GM21515 (cell line): ENCODE results near the gene CHMP3.
"Not testable (repeated sequence)": the region's sequence is repeated elsewhere in the genome, so short reads cannot be mapped to it uniquely, and the experiment has no call there.

Experiments used
- ATAC-seq: cut with Tn5 transposase; IDR thresholded peaks from one replicate; pipeline ENCODE4 v1.9.1; 2021; ENCODE audit not compliant: unreplicated experiment

The CHMP3 gene

DNA sequence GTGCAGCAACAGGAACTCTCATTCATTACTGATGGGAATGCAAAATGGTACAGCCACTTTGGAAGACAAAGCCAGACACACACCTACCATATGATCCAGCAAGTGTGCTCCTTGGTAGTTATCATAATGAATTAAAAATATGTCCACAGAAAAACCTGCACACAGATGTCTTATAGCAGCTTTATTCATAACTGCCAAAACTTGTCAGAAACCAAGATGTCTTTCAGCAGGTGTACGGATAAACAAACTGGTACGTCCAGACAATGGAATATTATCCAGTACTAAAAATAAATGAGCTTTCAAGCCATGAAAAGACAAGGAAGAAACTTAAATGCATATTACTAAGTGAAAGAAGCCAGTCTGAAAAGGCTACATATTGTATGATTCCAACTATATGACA is 50.4 kb downstream of the CHMP3 start:
- ATAC-seq: no peak

DNA sequence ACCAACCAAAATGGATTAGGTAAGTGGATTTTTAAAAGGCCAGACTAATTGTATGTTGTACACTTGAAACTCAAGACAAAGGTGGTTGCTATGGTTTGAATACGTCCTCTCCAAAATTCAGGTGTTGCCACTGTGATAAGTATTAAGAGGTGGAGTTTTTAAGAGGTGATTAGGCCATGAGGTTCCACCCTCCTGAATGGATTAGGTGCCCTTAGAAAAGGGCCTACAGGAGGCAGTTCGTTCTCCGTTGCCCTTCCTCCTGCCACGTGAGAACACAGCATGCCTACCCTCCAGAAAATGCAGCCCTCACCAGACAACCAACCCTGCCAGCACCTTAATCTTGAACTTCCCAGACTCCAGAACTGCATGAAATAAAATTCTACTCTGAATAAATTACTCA is 51.2 kb downstream of the CHMP3 start:
- no peak for ATAC-seq

DNA sequence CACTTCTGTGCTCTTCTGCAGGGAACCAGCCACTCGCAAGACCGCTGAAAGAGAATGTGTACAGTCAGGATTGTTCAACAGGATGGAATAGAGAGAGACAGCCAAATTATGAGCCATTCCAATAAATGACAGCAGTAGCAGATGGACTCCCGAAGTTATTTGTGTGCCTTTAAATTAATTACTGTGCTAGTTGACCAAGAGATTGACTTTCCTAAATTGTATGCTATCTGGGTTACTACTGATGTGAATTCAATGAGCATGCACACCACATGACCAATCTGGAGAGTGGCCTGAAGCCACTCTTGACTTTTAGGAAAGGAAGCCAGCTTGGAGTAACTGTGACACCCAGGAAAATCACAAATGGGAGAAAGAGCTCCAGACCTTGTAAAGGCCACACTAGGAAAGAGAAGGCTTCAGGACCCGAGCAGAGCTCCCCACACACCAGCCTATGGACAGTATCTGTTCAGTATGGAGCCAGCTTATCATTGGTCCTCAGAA is 52.8 kb downstream of the CHMP3 start:
- no peak for ATAC-seq

GRCh38 chr2:86507600-86507999 is 55.6 kb downstream of the CHMP3 start:
- no peak for ATAC-seq

DNA sequence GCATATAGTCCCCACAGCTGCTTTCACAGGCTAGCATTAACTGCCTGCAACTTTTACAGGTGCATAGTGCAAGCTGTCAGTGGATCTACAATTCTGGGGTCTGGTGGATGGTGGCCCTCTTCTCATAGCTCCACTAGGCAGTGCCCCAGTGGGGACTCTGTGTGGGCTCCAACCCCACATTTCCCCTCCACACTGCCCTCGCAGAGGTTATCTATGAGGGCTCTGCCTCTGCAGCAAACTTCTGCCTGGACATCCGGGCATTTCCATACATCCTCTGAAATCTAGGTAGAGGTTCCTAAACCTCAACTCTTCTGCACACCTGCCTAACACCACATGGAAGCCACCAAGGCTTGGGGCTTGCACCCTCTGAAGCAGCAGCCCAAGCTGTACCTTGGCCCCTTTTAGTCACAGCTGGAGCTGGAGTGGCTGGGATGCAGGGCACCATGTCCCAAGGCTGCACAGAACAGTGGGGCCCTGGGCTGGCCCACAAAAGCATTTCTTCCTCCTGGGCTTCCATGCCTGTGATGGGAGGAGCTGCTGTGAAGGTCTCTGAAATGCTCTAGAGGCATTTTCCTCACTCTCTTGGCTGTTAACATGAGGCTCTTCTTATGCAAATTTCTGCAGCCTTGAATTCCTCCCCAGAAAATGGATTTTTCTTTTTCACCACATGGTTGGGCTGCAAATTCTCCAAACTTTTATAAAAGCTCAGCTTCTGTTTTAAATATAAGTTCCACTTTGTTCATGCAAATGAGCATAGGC is 62.7 kb downstream of the CHMP3 start:
- ATAC-seq: no peak

- no peak for ATAC-seq
Observed at GRCh38 chr2:86499326-86499725, 63.9 kb downstream of the CHMP3 start.

DNA sequence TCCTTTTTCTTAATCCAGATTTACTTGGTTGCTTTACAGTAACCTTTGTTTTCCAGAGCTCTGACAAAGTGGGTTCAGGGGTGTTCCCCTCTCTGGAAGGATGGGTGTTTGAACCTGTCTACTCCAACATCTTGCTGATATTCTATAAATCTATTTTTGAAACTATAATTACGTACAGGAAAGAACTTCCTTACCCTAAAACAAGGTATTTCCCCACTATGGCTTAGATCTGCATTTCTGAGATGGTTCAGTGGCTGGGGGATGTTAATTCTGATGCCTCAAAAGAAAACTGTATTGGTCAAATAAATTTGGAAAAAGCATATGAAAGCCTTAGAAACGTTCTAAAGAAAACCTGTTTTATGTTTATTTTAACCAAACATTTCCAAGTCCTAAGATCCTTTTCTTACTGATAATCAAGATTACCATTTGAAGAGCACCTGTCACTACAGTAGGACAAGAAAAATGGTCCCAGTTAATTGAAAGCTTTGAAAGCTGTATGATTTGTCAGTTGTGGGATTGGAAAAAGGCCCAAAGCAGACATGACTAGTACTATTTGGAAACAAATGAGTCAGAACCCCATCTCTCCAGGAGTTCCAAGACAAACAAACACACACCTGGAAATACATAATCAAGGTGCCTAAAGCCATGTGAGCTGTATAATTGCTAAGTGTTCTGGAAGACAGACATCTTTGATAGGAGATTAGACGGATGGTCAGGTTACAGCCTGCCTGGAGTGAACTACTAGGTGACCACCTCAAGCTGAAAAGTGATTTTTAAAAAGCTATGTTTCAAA is 64.6 kb downstream of the CHMP3 start:
- no peak for ATAC-seq

GRCh38 chr2:86496391-86496790 is 66.9 kb downstream of the CHMP3 start:
- ATAC-seq: not testable (repeated sequence)

GRCh38 chr2:86492048-86492453 is 71.2 kb downstream of the CHMP3 start:
- no peak for ATAC-seq

GRCh38 chr2:86491088-86491487 is 72.2 kb downstream of the CHMP3 start:
- no peak for ATAC-seq

DNA sequence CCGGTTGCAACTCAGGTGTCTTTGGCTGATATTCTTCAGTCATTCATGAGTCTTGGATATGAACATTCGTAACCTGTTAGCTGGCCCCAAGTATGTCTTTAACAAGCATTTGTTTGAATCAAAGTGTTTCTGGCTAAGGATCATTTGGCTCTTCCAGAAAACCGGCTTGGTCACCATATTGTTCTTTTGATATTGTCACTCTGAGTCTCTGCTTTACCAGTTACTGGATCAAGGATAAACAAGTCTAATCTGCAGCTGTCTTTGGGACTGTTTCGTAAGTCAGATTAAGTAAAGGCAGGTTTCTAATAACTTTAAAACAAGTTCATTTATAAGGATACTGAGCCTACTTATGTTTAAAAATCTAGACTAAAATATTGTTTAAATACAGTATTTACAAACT is 73.0 kb downstream of the CHMP3 start:
- ATAC-seq: no peak

DNA sequence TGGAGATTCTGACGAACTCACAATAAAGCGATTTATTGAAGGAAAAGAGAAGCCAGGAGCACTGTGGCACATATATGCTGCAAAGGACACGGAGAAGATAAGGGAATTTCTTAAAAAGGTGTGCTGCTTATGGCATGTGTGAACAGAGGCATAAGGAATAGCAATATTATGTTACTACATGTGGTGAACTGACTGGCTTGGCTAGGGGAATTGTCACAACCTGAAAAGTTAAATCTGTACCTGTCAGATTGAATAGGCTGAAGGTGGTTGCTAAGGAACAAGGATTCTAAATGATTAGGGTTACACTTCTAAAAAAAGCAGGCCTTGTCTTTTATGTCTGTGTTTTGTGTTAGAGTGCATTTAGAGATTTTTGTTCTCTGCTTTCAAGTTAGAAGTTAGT is 73.7 kb downstream of the CHMP3 start:
- ATAC-seq: no peak

- no peak for ATAC-seq
Observed at GRCh38 chr2:86488561-86489250, 74.5 kb downstream of the CHMP3 start.

DNA sequence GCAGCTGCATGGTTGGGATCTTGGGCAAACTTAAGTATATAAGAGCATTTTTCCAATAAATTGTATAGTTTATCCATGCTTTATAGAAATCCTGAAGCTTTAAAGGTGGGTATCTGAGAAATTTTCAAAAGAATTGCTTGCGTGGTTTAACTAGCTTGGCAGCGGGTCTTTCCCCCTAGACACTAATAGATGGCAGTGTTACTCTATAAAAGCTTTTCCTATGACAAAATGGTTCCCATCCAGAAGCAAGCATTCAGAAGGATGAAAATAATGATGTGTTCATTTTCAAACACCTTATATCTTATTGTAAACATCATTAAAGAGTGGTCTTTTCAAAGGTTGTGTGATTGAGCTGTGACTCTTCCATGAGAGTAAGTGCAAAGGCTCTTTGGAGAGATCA is 76.2 kb downstream of the CHMP3 start:
- no peak for ATAC-seq

GRCh38 chr2:86485802-86486201 is 77.4 kb downstream of the CHMP3 start:
- ATAC-seq: no peak

- no peak for ATAC-seq
Observed at GRCh38 chr2:86485103-86485502, 78.1 kb downstream of the CHMP3 start.

DNA sequence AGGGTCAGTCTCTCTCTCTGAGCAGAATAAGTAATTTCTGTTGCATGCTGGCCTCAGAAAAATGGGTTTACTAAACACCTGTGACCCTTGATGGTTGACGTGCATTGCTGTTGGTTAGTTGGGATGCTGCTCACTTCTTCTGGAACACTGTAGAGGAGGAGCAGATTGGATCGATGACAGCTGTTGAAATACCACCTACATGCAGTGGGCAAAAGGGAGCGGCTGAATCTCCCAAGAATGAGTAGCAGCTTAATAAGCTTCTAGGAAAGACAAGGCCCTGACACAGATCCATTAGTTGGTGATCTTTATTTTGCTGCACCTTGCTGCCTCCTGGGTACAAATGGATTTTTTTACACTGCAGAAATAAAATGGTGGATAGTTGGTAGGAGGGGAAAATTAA is 78.9 kb downstream of the CHMP3 start:
- ATAC-seq: no peak

GRCh38 chr2:86482034-86482433 is 81.2 kb downstream of the CHMP3 start:
- ATAC-seq: no peak

DNA sequence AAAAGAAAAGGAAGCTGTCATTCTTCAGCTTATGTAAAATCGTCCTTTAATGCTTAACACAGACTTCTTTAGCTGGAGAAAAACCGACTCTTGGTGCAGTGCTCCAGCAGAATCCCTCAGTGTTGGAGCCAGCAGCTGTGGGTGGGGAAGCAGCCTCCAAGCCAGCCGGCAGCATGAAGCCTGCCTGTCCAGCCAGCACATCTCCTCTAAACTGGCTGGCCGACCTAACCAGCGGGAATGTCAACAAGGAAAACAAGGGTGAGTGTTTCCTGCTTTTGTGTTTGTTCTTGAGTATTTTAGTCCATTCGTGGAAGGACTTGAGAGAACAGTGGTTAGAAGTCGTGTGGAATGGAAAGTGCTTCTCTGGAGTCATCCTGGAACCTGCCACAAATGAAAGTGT is 83.1 kb downstream of the CHMP3 start:
- ATAC-seq: no peak

GRCh38 chr2:86477349-86477748 is 85.9 kb downstream of the CHMP3 start:
- no peak for ATAC-seq

GRCh38 chr2:86476918-86477317 is 86.3 kb downstream of the CHMP3 start:
- ATAC-seq: no peak

- ATAC-seq: no peak
Observed at GRCh38 chr2:86476092-86476491, 87.2 kb downstream of the CHMP3 start.
